Activated T-helper 17 cell treated with anti-CD3 and anti-CD28 coated beads, Interleukin-2, amount 50 U/mL, for 72 hours (primary cell): ENCODE measurements around the gene C13orf42. TPM values are rescaled to one million over a fixed set of nuclear protein-coding genes. Genes with fewer than 3 reads are reported as not detected.

ENCODE experiments used
- ATAC-seq: fragments of 150-1000 bp; cut with Tn5 transposase; replicated peaks from 2 replicates; pipeline ENCODE4 v1.10.0; 2021; ENCODE audit warnings: mild to moderate bottlenecking, moderate library complexity
- H3K27ac Mint-ChIP-seq: one replicate; pipeline ENCODE4 v1.8.0; 2022; ENCODE audit warnings: mixed read lengths
- H3K27me3 Mint-ChIP-seq: one replicate; pipeline ENCODE4 v1.8.0; 2022; ENCODE audit warnings: mixed read lengths
- H3K36me3 Mint-ChIP-seq: one replicate; pipeline ENCODE4 v1.8.0; 2022; ENCODE audit warnings: low read depth, mild to moderate bottlenecking, mixed read lengths
- H3K4me1 Mint-ChIP-seq: one replicate; pipeline ENCODE4 v1.8.0; 2022; ENCODE audit warnings: mixed read lengths
- H3K4me3 Mint-ChIP-seq: one replicate; pipeline ENCODE4 v1.8.0; 2022; ENCODE audit warnings: mild to moderate bottlenecking, mixed read lengths
- H3K9me3 Mint-ChIP-seq: one replicate; pipeline ENCODE4 v1.8.0; 2022; ENCODE audit warnings: mixed read lengths
- total RNA-seq, 2 donors: library from RNA; stranded (reverse); gene quantifications; one replicate each; pipeline ENCODE4 v1.2.3, GENCODE V29; 2022

Gene C13orf42
- total RNA-seq: not detected

GRCh38 chr13:51111174-51111573, at the start of gene C13orf42:
Gene C13orf42, minus strand, starts transcription at chr13:51111274. Its CDS starts 65 bp downstream, at chr13:51111209.
- H3K9me3 Mint-ChIP-seq: no peaks in the 10 kb centered on the region
- H3K27me3 Mint-ChIP-seq: peaks cover 12% of the 10 kb centered on the region
- no peak for ATAC-seq
- no peak within 1 kb of the TSS for H3K4me3 Mint-ChIP-seq
- H3K4me1 Mint-ChIP-seq: no peaks in the 10 kb centered on the region
- H3K27ac Mint-ChIP-seq: no peak within 1 kb of the TSS
- no peaks in the 10 kb centered on the region for H3K36me3 Mint-ChIP-seq

- H3K4me3 Mint-ChIP-seq: no peak overlapping the region
- H3K4me1 Mint-ChIP-seq: peaks cover 8% of the 10 kb centered on the region
- no peaks in the 10 kb centered on the region for H3K9me3 Mint-ChIP-seq
- H3K27me3 Mint-ChIP-seq: peaks cover 5% of the 10 kb centered on the region
- ATAC-seq: peak; percentile 59
- H3K27ac Mint-ChIP-seq: no peak overlapping the region
- peaks cover 5% of the 10 kb centered on the region for H3K36me3 Mint-ChIP-seq
Measured at GRCh38 chr13:51158880-51159518, 47.9 kb upstream of the C13orf42 start.

- H3K27ac Mint-ChIP-seq: no peak overlapping the region
- H3K27me3 Mint-ChIP-seq: peaks cover 3% of the 10 kb centered on the region
- peaks cover 6% of the 10 kb centered on the region for H3K36me3 Mint-ChIP-seq
- no peak for ATAC-seq
- no peaks in the 10 kb centered on the region for H3K9me3 Mint-ChIP-seq
- H3K4me1 Mint-ChIP-seq: peaks cover 11% of the 10 kb centered on the region
- no peak overlapping the region for H3K4me3 Mint-ChIP-seq
Measured at GRCh38 chr13:51158365-51158764, 47.3 kb upstream of the C13orf42 start.

- Mint-ChIP-seq H3K4me3 (no peak overlapping the region), H3K9me3 (no peaks in the 10 kb centered on the region), H3K27ac (no peak overlapping the region), H3K4me1 (peaks cover 14% of the 10 kb centered on the region), H3K36me3 (peaks cover 6% of the 10 kb centered on the region), H3K27me3 (peaks cover under 1% of the 10 kb centered on the region)
- ATAC-seq: no peak
Measured at GRCh38 chr13:51156648-51157047, 45.6 kb upstream of the C13orf42 start.

- H3K4me3 Mint-ChIP-seq: no peak overlapping the region
- no peak for ATAC-seq
- no peaks in the 10 kb centered on the region for H3K9me3 Mint-ChIP-seq
- no peak overlapping the region for H3K27ac Mint-ChIP-seq
- peaks cover 6% of the 10 kb centered on the region for H3K36me3 Mint-ChIP-seq
- H3K4me1 Mint-ChIP-seq: peaks cover 14% of the 10 kb centered on the region
- H3K27me3 Mint-ChIP-seq: peaks cover 8% of the 10 kb centered on the region
Measured at GRCh38 chr13:51155776-51156515, 44.9 kb upstream of the C13orf42 start.

GRCh38 chr13:51155161-51155560, 44.1 kb upstream of the C13orf42 start:
- ATAC-seq: no peak
- H3K4me1 Mint-ChIP-seq: peaks cover 14% of the 10 kb centered on the region
- peaks cover 6% of the 10 kb centered on the region for H3K36me3 Mint-ChIP-seq

GRCh38 chr13:51154029-51154555, 43.0 kb upstream of the C13orf42 start:
- Mint-ChIP-seq H3K4me1 (peaks cover 14% of the 10 kb centered on the region), H3K9me3 (no peaks in the 10 kb centered on the region), H3K27me3 (peaks cover 14% of the 10 kb centered on the region), H3K4me3 (peak overlapping the region; percentile 62), H3K36me3 (peaks cover 6% of the 10 kb centered on the region), H3K27ac (peak overlapping the region; percentile 89)
- ATAC-seq: peak; percentile 77

More at GRCh38 chr13:51155161-51155560, 44.1 kb upstream of the C13orf42 start:
- Mint-ChIP-seq H3K9me3 (no peaks in the 10 kb centered on the region), H3K27me3 (peaks cover 11% of the 10 kb centered on the region), H3K4me3 (no peak overlapping the region), H3K27ac (no peak overlapping the region)

- H3K36me3 Mint-ChIP-seq: peaks cover 6% of the 10 kb centered on the region
- H3K4me3 Mint-ChIP-seq: peak overlapping the region; percentile 62
- peaks cover 14% of the 10 kb centered on the region for H3K4me1 Mint-ChIP-seq
- ATAC-seq: no peak
- peaks cover 14% of the 10 kb centered on the region for H3K27me3 Mint-ChIP-seq
- no peaks in the 10 kb centered on the region for H3K9me3 Mint-ChIP-seq
- H3K27ac Mint-ChIP-seq: peak overlapping the region; percentile 89
Measured at GRCh38 chr13:51153527-51153926, 42.5 kb upstream of the C13orf42 start.

GRCh38 chr13:51152701-51153100, 41.6 kb upstream of the C13orf42 start:
- ATAC-seq: peak; percentile 12
- Mint-ChIP-seq H3K27ac (peak overlapping the region; percentile 89), H3K4me3 (no peak overlapping the region), H3K4me1 (peaks cover 14% of the 10 kb centered on the region), H3K36me3 (peaks cover 6% of the 10 kb centered on the region), H3K27me3 (peaks cover 14% of the 10 kb centered on the region), H3K9me3 (no peaks in the 10 kb centered on the region)

GRCh38 chr13:51151463-51151862, 40.4 kb upstream of the C13orf42 start:
- Mint-ChIP-seq H3K4me3 (no peak overlapping the region), H3K27ac (no peak overlapping the region), H3K27me3 (peaks cover 15% of the 10 kb centered on the region), H3K9me3 (no peaks in the 10 kb centered on the region), H3K4me1 (peaks cover 14% of the 10 kb centered on the region), H3K36me3 (peaks cover 6% of the 10 kb centered on the region)
- no peak for ATAC-seq

GRCh38 chr13:51148952-51149573, 38.0 kb upstream of the C13orf42 start:
- Mint-ChIP-seq H3K4me1 (peaks cover 7% of the 10 kb centered on the region), H3K9me3 (no peaks in the 10 kb centered on the region), H3K4me3 (no peak overlapping the region), H3K27ac (no peak overlapping the region), H3K27me3 (peaks cover 28% of the 10 kb centered on the region), H3K36me3 (peaks cover 2% of the 10 kb centered on the region)
- no peak for ATAC-seq

GRCh38 chr13:51148223-51148951, 37.3 kb upstream of the C13orf42 start:
- ATAC-seq: peak; percentile 26
- H3K4me3 Mint-ChIP-seq: no peak overlapping the region
- H3K27me3 Mint-ChIP-seq: peaks cover 28% of the 10 kb centered on the region
- no peaks in the 10 kb centered on the region for H3K36me3 Mint-ChIP-seq
- H3K27ac Mint-ChIP-seq: no peak overlapping the region
- peaks cover 3% of the 10 kb centered on the region for H3K4me1 Mint-ChIP-seq
- H3K9me3 Mint-ChIP-seq: no peaks in the 10 kb centered on the region

GRCh38 chr13:51147732-51148131, 36.7 kb upstream of the C13orf42 start:
- H3K4me3 Mint-ChIP-seq: no peak overlapping the region
- no peaks in the 10 kb centered on the region for H3K36me3 Mint-ChIP-seq
- no peaks in the 10 kb centered on the region for H3K4me1 Mint-ChIP-seq
- no peaks in the 10 kb centered on the region for H3K9me3 Mint-ChIP-seq
- ATAC-seq: no peak
- peaks cover 28% of the 10 kb centered on the region for H3K27me3 Mint-ChIP-seq
- H3K27ac Mint-ChIP-seq: no peak overlapping the region

GRCh38 chr13:51146667-51147066, 35.6 kb upstream of the C13orf42 start:
- Mint-ChIP-seq H3K27me3 (peaks cover 27% of the 10 kb centered on the region), H3K36me3 (no peaks in the 10 kb centered on the region), H3K4me1 (no peaks in the 10 kb centered on the region), H3K4me3 (no peak overlapping the region), H3K27ac (no peak overlapping the region), H3K9me3 (no peaks in the 10 kb centered on the region)
- ATAC-seq: no peak
